K562 (cell line): ENCODE data around the gene FAM118B. TPM values are rescaled to one million over a fixed set of nuclear protein-coding genes. Genes with fewer than 3 reads are reported as not detected.

Source experiments
- ATAC-seq: fragments of 200-7000 bp; cut with Tn5 transposase; 3 replicates; pipeline ENCODE4 v1.9.1; 2020; ENCODE audit warnings: moderate library complexity
- BruUV-seq: library from RNA; stranded (reverse); fragments of 400-500 nt; replicated peaks from 2 replicates; lab custom pipeline; 2021; lab: Mats Ljungman, UMichigan
- CTCF ChIA-PET: fragments of 300-600 bp; formaldehyde crosslinking; extraction: SDS; loops from one replicate; lab custom pipeline; 2021; ENCODE audit warnings: low intra/inter-chr PET ratio; lab: Yijun Ruan, JAX
- POLR2A ChIA-PET: fragments of 300-600, 350-650 bp; sonication (Branson Sonifier 250); formaldehyde crosslinking; extraction: SDS; loops from one replicate; lab custom pipeline; 2021; ENCODE audit warnings: antibody characterized with exemption, inconsistent platforms; lab: Yijun Ruan, JAX
- DNase-seq, 4 experiments: peaks; one replicate each; pipeline versions ENCODE4 v3.0.0 to v3.0.0-alpha.2; 2011 to 2018; ENCODE audit warnings: low spot score in 3 of 4, mixed read lengths in 3 of 4; ENCODE audit errors: extremely low read depth in 1 of 4
- FAIRE-seq: peaks from 2 replicates; lab custom pipeline; 2011; peaks lifted over from hg19 to GRCh38; lab: Jason Lieb, UNC
- H2AFZ ChIP-seq: 2 replicates; pipeline ENCODE4 v1.6.0; 2011; ENCODE audit warnings: low read depth, low read length, control low read depth, inconsistent platforms
- H3K27ac ChIP-seq: fragments of 200-600 bp; 3 replicates; pipeline ENCODE4 v1.8.0; 2011; ENCODE audit warnings: low read depth, mild to moderate bottlenecking, control low read depth, inconsistent platforms, low read length, moderate library complexity, mixed read lengths; ENCODE audit errors: extremely low read depth
- H3K27me3 ChIP-seq, 2 experiments: fragments of 300-600 bp in 1 of 2; 2 replicates in 1 of 2; 3 replicates in 1 of 2; pipeline versions ENCODE4 v1.6.0 to v1.8.0; 2011; ENCODE audit warnings: inconsistent platforms in 2 of 2, low read length in 2 of 2, mild to moderate bottlenecking in 1 of 2, mixed read lengths in 1 of 2, moderate library complexity in 1 of 2; ENCODE audit not compliant: control insufficient read depth in 2 of 2, insufficient read depth in 2 of 2
- H3K36me3 ChIP-seq: fragments of 300-600 bp; 3 replicates; pipeline ENCODE4 v1.8.0; 2011; ENCODE audit warnings: mild to moderate bottlenecking, low read length, inconsistent platforms; ENCODE audit not compliant: control insufficient read depth, insufficient read depth
- H3K4me1 ChIP-seq, 2 experiments: fragments of 200-600 bp in 1 of 2; replicated peaks in 1 of 2; 2 replicates in 1 of 2; 3 replicates in 1 of 2; pipeline versions ENCODE4 v1.5.1 to v1.8.0; 2011; ENCODE audit warnings: inconsistent platforms in 2 of 2, low read length in 2 of 2, mild to moderate bottlenecking in 1 of 2, mixed read lengths in 1 of 2, moderate library complexity in 1 of 2; ENCODE audit not compliant: control insufficient read depth in 2 of 2, insufficient read depth in 2 of 2
- H3K4me2 ChIP-seq: 2 replicates; pipeline ENCODE4 v1.6.1; 2011; ENCODE audit warnings: low read length, control low read depth, inconsistent platforms, mixed read lengths; ENCODE audit not compliant: insufficient read depth
- H3K4me3 ChIP-seq: fragments of 200-600 bp; sonication (generic), shearing (Covaris generic); 2 replicates; pipeline ENCODE4 v1.5.1; 2016; ENCODE audit warnings: control low read depth, inconsistent platforms
- H3K79me2 ChIP-seq: fragments of 200-600 bp; 3 replicates; pipeline ENCODE4 v1.8.0; 2011; ENCODE audit warnings: low read length, inconsistent platforms; ENCODE audit not compliant: control insufficient read depth, insufficient read depth
- H3K9ac ChIP-seq, 2 experiments: 2 replicates each; pipeline versions ENCODE4 v1.6.0 to v1.6.1; 2011; ENCODE audit warnings: low read depth in 2 of 2, low read length in 2 of 2, control low read depth in 1 of 2, inconsistent platforms in 1 of 2, mild to moderate bottlenecking in 1 of 2, mixed read lengths in 1 of 2; ENCODE audit not compliant: insufficient read depth in 1 of 2
- H3K9me1 ChIP-seq: one replicate; pipeline ENCODE4 v1.6.0; 2011; ENCODE audit warnings: inconsistent platforms, mild to moderate bottlenecking, low read length, moderate library complexity; ENCODE audit not compliant: control insufficient read depth, insufficient read depth
- H3K9me3 ChIP-seq: replicated peaks from 2 replicates; pipeline ENCODE4 v1.5.1; 2011; ENCODE audit warnings: low read depth, low read length, inconsistent platforms; ENCODE audit not compliant: control insufficient read depth, insufficient read depth
- H4K20me1 ChIP-seq: replicated peaks from 2 replicates; pipeline ENCODE4 v1.6.1; 2011; ENCODE audit warnings: low read length, inconsistent platforms, mixed read lengths; ENCODE audit not compliant: control insufficient read depth, insufficient read depth
- ZNF778 ChIP-seq: fragments of 450-650 bp; formaldehyde crosslinking; IDR thresholded peaks from 2 replicates; pipeline ENCODE4 v1.4.0; 2020; ENCODE audit warnings: mild to moderate bottlenecking, moderate library complexity
- WGBS: fragments of 100-300 bp; shearing (Covaris generic); methylation state at CpG from one replicate; pipeline ENCODE4 v1.1.6; 2016; ENCODE audit warnings: low coverage, mixed read lengths; ENCODE audit not compliant: insufficient coverage; ENCODE audit errors: missing lambda C conversion rate; 5-methylcytosine and 5-hydroxymethylcytosine counted together
- in situ Hi-C: fragments of 300-500 bp; cut with MboI; formaldehyde crosslinking; loops from 4 replicates; pipeline ENCODE4 v1.15.0; 2018; ENCODE audit warnings: inconsistent platforms, mixed read lengths
- intact Hi-C: fragments of 100-400 bp; cut with micrococcal nuclease; formaldehyde crosslinking; loops from 2 replicates; pipeline ENCODE4 v1.14.2; 2022
- polyA plus RNA-seq, 8 experiments: library from polyadenylated mRNA; depleted of rRNA in 4 of 8; stranded (reverse) in 5 of 8; unstranded in 3 of 8; fragments of >200 nt; fragmentation: Nextera tagmentation in 2 of 8; fragmentation: Illumina TruSeq in 1 of 8; extraction: Ambion mirVana in 2 of 8; extraction: Trizol in 1 of 8; gene quantifications; 2 replicates each; pipeline versions ENCODE4 v1.2.1 to v1.2.3, GENCODE V29; 2011 to 2014; ENCODE audit warnings: inconsistent platforms in 1 of 8, missing spikeins in 1 of 8
- small RNA-seq: library from RNA; depleted of rRNA; stranded (forward); fragments of <200 nt; gene quantifications from one replicate; pipeline ENCODE3, GENCODE V24; 2014
- total RNA-seq, 7 experiments: library from RNA; depleted of rRNA in 6 of 7; stranded (reverse); fragments of >200 nt in 6 of 7; fragmentation: Illumina TruSeq in 2 of 7; extraction: Trizol in 2 of 7; gene quantifications; 2 replicates each; pipeline versions ENCODE4 v1.2.1 to v1.2.3, GENCODE V29; 2011 to 2021; ENCODE audit warnings: low replicate concordance in 1 of 7

The FAM118B gene
- total and polyA plus RNA-seq, 9 of the 15 experiments (the other 6 are each of a cell fraction or from before 2014, with no cell fraction given), result 12.0 to 49.0 (median 22.1) TPM

- TF ChIP-seq ZNF778 (CRISPR knock-in tag), result no peak
- Histone ChIP-seq H3K9me3 (no peaks in the 10 kb centered on the region), H3K9ac (no peak overlapping the region), H4K20me1 (no peaks in the 10 kb centered on the region; the same call in 1 of the 2 replicates), H3K27me3 (no peaks in the 10 kb centered on the region; a peak in 1 of 5 replicates), H3K4me1 (no peaks in the 10 kb centered on the region), H3K27ac (no peak overlapping the region), H3K4me3 (no peak overlapping the region), H3K4me2 (no peak overlapping the region), H3K79me2 (no peaks in the 10 kb centered on the region), H2AFZ (no peak overlapping the region), H3K36me3 (peaks cover 8% of the 10 kb centered on the region; the same call in 2 of the 3 replicates), H3K9me1 (no peaks in the 10 kb centered on the region)
- in situ Hi-C loops (loop anchor here (25.0 kb wide), 2 partner anchors 101 to 676 kb away; no protein-coding TSS in a partner anchor), intact Hi-C loops (loop anchor here (5.0 kb wide), 1 partner anchor 111 kb away; no protein-coding TSS in a partner anchor)
- 89% methylated on average over 14 of the region's 14 CpGs for WGBS
- no TSS peak for BruUV-seq
- ATAC-seq (no peak), DNase-seq (no peak), FAIRE-seq (no peak)
- ChIA-PET POLR2A (interaction anchor here (0.6 to 1.3 kb wide), 3 partner anchors 8 to 402 kb away, joined by 3 to 4 read pairs (median 3); partner anchors contain the start of gene DCPS), CTCF (interaction anchor here (1.6 to 3.6 kb wide), 3 partner anchors 81 to 169 kb away, joined by 5 to 27 read pairs (median 12); no protein-coding TSS in a partner anchor)
Measured at GRCh38 chr11:126311401-126312291, 100.1 kb downstream of the FAM118B start.

Small RNA genes within 50 kb of the gene (small RNA-seq; reads per million reads assigned to genes)
- gene AP001893.2, result not detected
- not detected for gene RN7SL351P
- not detected for gene RNU4-86P

Other genes starting within 250 kb of the FAM118B start
- gene CDON, start 148.9 kb upstream of the FAM118B start, total RNA-seq (2014; rRNA removed), result 0.20 and 0.27 TPM in 2 replicates
- gene CDON, start 148.9 kb upstream of the FAM118B start, total RNA-seq (2014; rRNA removed; fragmentation: Illumina TruSeq; extraction: Trizol), result 0.35 and 0.44 TPM in 2 replicates
- gene CDON, start 148.9 kb upstream of the FAM118B start, total RNA-seq (2015; rRNA removed; fragmentation: Illumina TruSeq; extraction: Trizol), result 0.40 and 0.45 TPM in 2 replicates
- 0.45 and 0.58 TPM in 2 replicates for gene CDON, start 148.9 kb upstream of the FAM118B start, total RNA-seq (2021)
- gene CDON, start 148.9 kb upstream of the FAM118B start, polyA plus RNA-seq (2011; rRNA removed), result 0.55 and 0.64 TPM in 2 replicates
- 0.48 and 0.58 TPM in 2 replicates for gene CDON, start 148.9 kb upstream of the FAM118B start, polyA plus RNA-seq (2014; fragmentation: Illumina TruSeq; extraction: Trizol)
- gene CDON, start 148.9 kb upstream of the FAM118B start, polyA plus RNA-seq (2014; fragmentation: Nextera tagmentation; extraction: Ambion mirVana), result under 1 TPM; 0.08 to 0.14 TPM
- gene CDON, start 148.9 kb upstream of the FAM118B start, polyA plus RNA-seq (2014; rRNA removed), result 0.29 and 0.45 TPM in 2 replicates
- gene RPUSD4, start 132 bp upstream of the FAM118B start, total RNA-seq (2014; rRNA removed), result 37.6 and 43.1 TPM in 2 replicates
- gene RPUSD4, start 132 bp upstream of the FAM118B start, total RNA-seq (2014; rRNA removed; fragmentation: Illumina TruSeq; extraction: Trizol), result 36.2 and 42.6 TPM in 2 replicates
- 36.5 and 39.0 TPM in 2 replicates for gene RPUSD4, start 132 bp upstream of the FAM118B start, total RNA-seq (2015; rRNA removed; fragmentation: Illumina TruSeq; extraction: Trizol)
- gene RPUSD4, start 132 bp upstream of the FAM118B start, total RNA-seq (2021), result 45.8 and 47.8 TPM in 2 replicates
- gene RPUSD4, start 132 bp upstream of the FAM118B start, polyA plus RNA-seq (2011; rRNA removed), result 44.5 and 56.2 TPM in 2 replicates
- 44.6 and 51.7 TPM in 2 replicates for gene RPUSD4, start 132 bp upstream of the FAM118B start, polyA plus RNA-seq (2014; fragmentation: Illumina TruSeq; extraction: Trizol)
- 10 to 100 TPM; 27.4 to 52.8 TPM for gene RPUSD4, start 132 bp upstream of the FAM118B start, polyA plus RNA-seq (2014; fragmentation: Nextera tagmentation; extraction: Ambion mirVana)
- 47.5 and 53.3 TPM in 2 replicates for gene RPUSD4, start 132 bp upstream of the FAM118B start, polyA plus RNA-seq (2014; rRNA removed)
- gene SRPRA, start 57.1 kb downstream of the FAM118B start, total RNA-seq (2014; rRNA removed), result 56.9 and 72.5 TPM in 2 replicates
- gene SRPRA, start 57.1 kb downstream of the FAM118B start, total RNA-seq (2014; rRNA removed; fragmentation: Illumina TruSeq; extraction: Trizol), result 68.8 and 73.6 TPM in 2 replicates
- 74.6 and 75.8 TPM in 2 replicates for gene SRPRA, start 57.1 kb downstream of the FAM118B start, total RNA-seq (2015; rRNA removed; fragmentation: Illumina TruSeq; extraction: Trizol)
- gene SRPRA, start 57.1 kb downstream of the FAM118B start, total RNA-seq (2021), result 108 and 112 TPM in 2 replicates
- 89.6 and 93.4 TPM in 2 replicates for gene SRPRA, start 57.1 kb downstream of the FAM118B start, polyA plus RNA-seq (2011; rRNA removed)
- gene SRPRA, start 57.1 kb downstream of the FAM118B start, polyA plus RNA-seq (2014; fragmentation: Illumina TruSeq; extraction: Trizol), result 114 and 124 TPM in 2 replicates
- 100 to 1,000 TPM in 1 of 2 experiments, 10 to 100 TPM in 1; 33.5 to 106 TPM for gene SRPRA, start 57.1 kb downstream of the FAM118B start, polyA plus RNA-seq (2014; fragmentation: Nextera tagmentation; extraction: Ambion mirVana)
- gene SRPRA, start 57.1 kb downstream of the FAM118B start, polyA plus RNA-seq (2014; rRNA removed), result 78.0 and 80.0 TPM in 2 replicates
- gene FOXRED1, start 57.4 kb downstream of the FAM118B start, total RNA-seq (2014; rRNA removed), result 52.4 and 62.7 TPM in 2 replicates
- gene FOXRED1, start 57.4 kb downstream of the FAM118B start, total RNA-seq (2014; rRNA removed; fragmentation: Illumina TruSeq; extraction: Trizol), result 39.1 and 48.1 TPM in 2 replicates
- 53.1 and 55.2 TPM in 2 replicates for gene FOXRED1, start 57.4 kb downstream of the FAM118B start, total RNA-seq (2015; rRNA removed; fragmentation: Illumina TruSeq; extraction: Trizol)
- 63.4 and 63.6 TPM in 2 replicates for gene FOXRED1, start 57.4 kb downstream of the FAM118B start, total RNA-seq (2021)
- gene FOXRED1, start 57.4 kb downstream of the FAM118B start, polyA plus RNA-seq (2011; rRNA removed), result 58.6 and 83.5 TPM in 2 replicates
- gene FOXRED1, start 57.4 kb downstream of the FAM118B start, polyA plus RNA-seq (2014; fragmentation: Illumina TruSeq; extraction: Trizol), result 73.3 and 80.3 TPM in 2 replicates
- 10 to 100 TPM; 14.1 to 26.2 TPM for gene FOXRED1, start 57.4 kb downstream of the FAM118B start, polyA plus RNA-seq (2014; fragmentation: Nextera tagmentation; extraction: Ambion mirVana)
- 93.2 and 94.4 TPM in 2 replicates for gene FOXRED1, start 57.4 kb downstream of the FAM118B start, polyA plus RNA-seq (2014; rRNA removed)
- 1.7 and 2.9 TPM in 2 replicates for gene TIRAP, start 71.3 kb downstream of the FAM118B start, total RNA-seq (2014; rRNA removed)
- 3.0 and 3.7 TPM in 2 replicates for gene TIRAP, start 71.3 kb downstream of the FAM118B start, total RNA-seq (2014; rRNA removed; fragmentation: Illumina TruSeq; extraction: Trizol)
- 5.2 and 5.4 TPM in 2 replicates for gene TIRAP, start 71.3 kb downstream of the FAM118B start, total RNA-seq (2015; rRNA removed; fragmentation: Illumina TruSeq; extraction: Trizol)
- gene TIRAP, start 71.3 kb downstream of the FAM118B start, total RNA-seq (2021), result 5.3 and 6.2 TPM in 2 replicates
- gene TIRAP, start 71.3 kb downstream of the FAM118B start, polyA plus RNA-seq (2011; rRNA removed), result 1.7 and 3.6 TPM in 2 replicates
- 7.8 and 8.7 TPM in 2 replicates for gene TIRAP, start 71.3 kb downstream of the FAM118B start, polyA plus RNA-seq (2014; fragmentation: Illumina TruSeq; extraction: Trizol)
- gene TIRAP, start 71.3 kb downstream of the FAM118B start, polyA plus RNA-seq (2014; fragmentation: Nextera tagmentation; extraction: Ambion mirVana), result 1 to 10 TPM in 1 of 2 experiments, under 1 TPM in 1; 0.60 to 1.3 TPM
- gene TIRAP, start 71.3 kb downstream of the FAM118B start, polyA plus RNA-seq (2014; rRNA removed), result 3.2 and 4.9 TPM in 2 replicates
- 16.5 and 23.8 TPM in 2 replicates for gene DCPS, start 92.3 kb downstream of the FAM118B start, total RNA-seq (2014; rRNA removed)
- 10.8 and 11.1 TPM in 2 replicates for gene DCPS, start 92.3 kb downstream of the FAM118B start, total RNA-seq (2014; rRNA removed; fragmentation: Illumina TruSeq; extraction: Trizol)
- 17.9 and 18.9 TPM in 2 replicates for gene DCPS, start 92.3 kb downstream of the FAM118B start, total RNA-seq (2015; rRNA removed; fragmentation: Illumina TruSeq; extraction: Trizol)
- gene DCPS, start 92.3 kb downstream of the FAM118B start, total RNA-seq (2021), result 23.0 and 24.6 TPM in 2 replicates
- gene DCPS, start 92.3 kb downstream of the FAM118B start, polyA plus RNA-seq (2011; rRNA removed), result 16.8 and 25.9 TPM in 2 replicates
- 37.2 and 38.1 TPM in 2 replicates for gene DCPS, start 92.3 kb downstream of the FAM118B start, polyA plus RNA-seq (2014; fragmentation: Illumina TruSeq; extraction: Trizol)
- gene DCPS, start 92.3 kb downstream of the FAM118B start, polyA plus RNA-seq (2014; fragmentation: Nextera tagmentation; extraction: Ambion mirVana), result 10 to 100 TPM in 1 of 2 experiments, 1 to 10 TPM in 1; 8.7 to 17.8 TPM
- 23.3 and 27.2 TPM in 2 replicates for gene DCPS, start 92.3 kb downstream of the FAM118B start, polyA plus RNA-seq (2014; rRNA removed)
- 10.5 and 16.9 TPM in 2 replicates for gene ST3GAL4, start 143.9 kb downstream of the FAM118B start, total RNA-seq (2014; rRNA removed)
- 6.2 and 8.2 TPM in 2 replicates for gene ST3GAL4, start 143.9 kb downstream of the FAM118B start, total RNA-seq (2014; rRNA removed; fragmentation: Illumina TruSeq; extraction: Trizol)
- 6.0 and 6.7 TPM in 2 replicates for gene ST3GAL4, start 143.9 kb downstream of the FAM118B start, total RNA-seq (2015; rRNA removed; fragmentation: Illumina TruSeq; extraction: Trizol)
- 13.7 and 15.2 TPM in 2 replicates for gene ST3GAL4, start 143.9 kb downstream of the FAM118B start, total RNA-seq (2021)
- 10.7 and 15.4 TPM in 2 replicates for gene ST3GAL4, start 143.9 kb downstream of the FAM118B start, polyA plus RNA-seq (2011; rRNA removed)
- gene ST3GAL4, start 143.9 kb downstream of the FAM118B start, polyA plus RNA-seq (2014; fragmentation: Illumina TruSeq; extraction: Trizol), result 17.8 and 22.9 TPM in 2 replicates
- under 1 TPM; 0.27 to 0.53 TPM for gene ST3GAL4, start 143.9 kb downstream of the FAM118B start, polyA plus RNA-seq (2014; fragmentation: Nextera tagmentation; extraction: Ambion mirVana)
- gene ST3GAL4, start 143.9 kb downstream of the FAM118B start, polyA plus RNA-seq (2014; rRNA removed), result 13.8 and 16.7 TPM in 2 replicates